Measurements from ENCODE around the gene ALG11.
A peak's percentile ranks its signal among the peaks of the same experiment; 100 is the strongest.

Gene ALG11

DNA sequence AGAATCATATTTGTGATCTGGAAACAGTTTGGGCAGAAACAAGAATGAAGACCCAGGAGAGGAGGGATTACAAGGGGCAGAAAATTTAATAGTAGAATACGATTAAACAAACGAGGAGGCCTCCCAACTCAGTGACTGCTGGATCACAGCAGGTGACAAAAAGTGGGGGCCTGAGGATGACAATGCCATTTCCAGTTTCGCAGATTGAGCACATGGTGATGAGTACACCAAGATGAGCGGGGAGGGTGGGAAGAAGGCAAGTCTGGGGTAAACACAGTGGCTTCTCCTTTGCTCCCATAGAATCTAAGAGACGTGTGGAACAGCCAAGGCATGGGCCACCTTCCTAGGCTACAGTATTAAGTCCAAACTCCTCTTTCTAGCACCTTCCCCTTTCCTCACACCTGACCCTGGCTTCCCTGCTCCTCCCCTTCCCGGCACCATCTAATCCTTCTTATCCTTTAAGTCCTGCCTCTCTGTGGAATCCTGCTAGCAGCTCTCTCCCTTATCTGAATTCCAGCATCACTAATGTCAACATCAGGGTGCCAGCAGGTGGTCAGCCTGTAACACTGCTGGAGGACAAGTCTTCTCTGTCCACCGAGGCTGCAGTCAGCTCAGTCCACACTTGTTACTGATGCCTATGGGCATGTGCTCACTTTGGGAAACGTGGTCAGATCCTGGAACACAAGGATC is 14.4 kb upstream of the ALG11 start:
- DNase-seq (ENCODE audit: low read depth) = no peak

DNA sequence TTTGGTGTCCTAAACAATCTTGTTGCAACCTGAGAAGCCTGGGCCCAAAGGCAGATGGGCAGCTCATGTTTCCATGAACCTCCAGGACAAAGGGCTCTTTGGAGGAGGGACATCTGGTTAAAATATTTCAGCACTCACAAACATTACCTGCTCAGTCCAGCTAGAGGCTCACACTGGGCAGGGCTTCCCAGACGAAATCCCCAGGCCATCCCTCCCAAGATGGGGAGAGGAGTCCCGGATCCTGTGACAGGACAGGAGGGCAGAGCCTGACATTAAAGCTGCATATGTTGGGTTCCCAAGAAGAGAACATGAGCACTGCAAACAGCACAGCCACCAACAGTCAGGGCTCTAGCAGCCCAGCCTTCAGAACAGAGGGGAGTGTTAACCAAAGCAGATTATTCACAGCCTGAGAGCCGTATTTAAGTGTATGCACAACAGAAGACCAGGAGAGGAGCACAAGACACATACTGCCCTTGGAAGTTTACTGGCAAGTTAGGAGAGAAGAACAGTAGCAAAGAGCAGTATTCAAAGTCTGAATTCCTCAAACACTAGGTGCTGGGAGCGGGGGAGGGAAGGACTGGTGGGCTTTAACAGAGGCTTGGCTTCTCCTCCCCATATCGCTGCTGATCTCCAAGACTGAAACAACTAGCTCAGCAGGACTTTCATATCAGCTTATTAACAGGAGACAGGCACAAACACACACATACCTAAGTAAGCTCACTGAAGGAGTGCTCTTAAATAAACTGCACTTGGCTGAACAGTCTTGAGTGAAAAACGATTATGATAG is 13.3 kb upstream of the ALG11 start:
- DNase-seq (ENCODE audit: low read depth) = no peak

DNA sequence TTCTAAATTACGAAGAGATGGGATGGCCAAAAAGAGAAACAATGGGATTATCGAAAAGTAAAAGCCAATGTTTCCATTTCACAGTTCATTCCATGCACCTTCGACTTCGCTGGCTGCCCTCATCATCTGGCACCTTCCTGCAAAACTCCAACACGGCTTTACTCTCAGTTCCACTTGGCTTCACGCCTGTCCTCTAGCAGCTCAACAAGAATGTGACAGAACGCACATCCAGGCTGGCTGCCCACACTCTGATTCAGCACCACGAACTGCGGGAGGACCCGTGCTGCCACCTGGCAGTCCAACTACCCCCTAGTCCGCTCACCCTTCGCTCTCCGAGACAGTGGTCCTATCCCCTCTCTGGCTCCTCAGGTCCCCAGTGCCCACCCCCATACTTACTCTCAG is 12.7 kb upstream of the ALG11 start:
- DNase-seq (ENCODE audit: low read depth) = no peak

DNA sequence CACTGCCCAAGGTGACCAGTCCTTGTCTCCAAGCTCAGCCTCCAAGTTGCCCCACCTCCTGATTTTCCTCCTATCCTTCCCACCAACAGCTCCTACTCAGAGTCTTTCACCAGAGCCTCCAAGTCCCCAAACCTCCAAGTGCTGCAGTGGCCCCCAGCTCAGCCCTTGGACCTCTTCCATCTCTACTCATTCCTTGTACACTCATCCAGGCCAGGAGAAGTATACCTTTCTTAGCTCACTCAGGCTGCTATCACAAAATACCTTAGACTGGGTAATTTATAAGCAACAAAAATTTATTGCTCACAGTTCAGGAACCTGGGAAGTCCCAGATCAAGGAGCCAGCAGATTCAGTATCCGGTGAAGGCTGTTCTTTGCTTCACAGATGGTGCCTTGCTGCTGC is 12.3 kb upstream of the ALG11 start:
- DNase-seq (ENCODE audit: low read depth) = no peak

DNA sequence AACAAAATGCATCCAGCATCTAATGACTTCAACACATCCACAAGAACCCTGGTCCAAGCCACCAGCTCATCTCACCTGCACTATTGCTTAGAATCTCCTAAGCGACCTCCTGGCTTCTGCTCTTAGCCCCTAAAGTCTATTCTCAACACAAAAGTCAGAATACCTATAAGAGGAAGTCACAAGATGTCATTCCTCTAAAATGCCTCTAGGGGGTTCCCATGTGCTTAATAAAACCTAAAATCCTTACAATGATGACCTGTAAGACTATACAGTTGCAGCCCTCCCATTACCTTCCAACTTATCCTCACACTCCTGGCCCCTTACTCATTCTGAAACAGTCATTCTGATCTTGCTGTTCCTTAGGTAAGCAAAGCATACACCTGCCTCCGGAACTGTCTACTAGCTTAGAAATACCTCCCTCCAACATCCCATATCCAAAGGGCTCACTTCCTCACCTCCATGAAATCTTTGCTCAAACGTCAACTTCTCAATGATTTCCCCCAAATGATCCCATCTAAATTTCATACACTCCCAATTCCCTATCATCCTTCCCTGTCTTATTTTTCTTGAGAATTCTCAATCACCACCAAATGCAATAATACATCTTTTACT is 11.0 kb upstream of the ALG11 start:
- peak; percentile 53 for DNase-seq (ENCODE audit: low read depth)

DNA sequence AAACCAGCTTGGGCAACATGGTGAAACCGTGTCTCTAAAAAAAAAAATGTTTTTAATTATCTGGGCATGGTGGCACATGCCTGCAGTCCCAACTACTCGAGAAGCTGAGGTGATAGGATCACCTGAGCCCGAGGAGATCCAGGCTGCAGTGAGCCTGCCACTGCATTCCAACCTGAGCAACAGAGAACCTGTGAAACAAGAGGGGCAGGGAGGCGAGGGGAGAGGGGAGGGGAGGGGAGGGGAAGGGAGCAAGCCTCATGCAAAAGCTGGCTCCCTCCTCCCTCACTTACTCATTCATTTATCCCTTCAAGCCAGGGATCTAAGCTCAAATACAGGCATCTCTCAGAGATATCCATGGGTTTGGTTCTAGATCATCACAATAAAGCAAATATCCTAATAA is 9.8 kb upstream of the ALG11 start:
- DNase-seq (ENCODE audit: low read depth) = no peak

DNA sequence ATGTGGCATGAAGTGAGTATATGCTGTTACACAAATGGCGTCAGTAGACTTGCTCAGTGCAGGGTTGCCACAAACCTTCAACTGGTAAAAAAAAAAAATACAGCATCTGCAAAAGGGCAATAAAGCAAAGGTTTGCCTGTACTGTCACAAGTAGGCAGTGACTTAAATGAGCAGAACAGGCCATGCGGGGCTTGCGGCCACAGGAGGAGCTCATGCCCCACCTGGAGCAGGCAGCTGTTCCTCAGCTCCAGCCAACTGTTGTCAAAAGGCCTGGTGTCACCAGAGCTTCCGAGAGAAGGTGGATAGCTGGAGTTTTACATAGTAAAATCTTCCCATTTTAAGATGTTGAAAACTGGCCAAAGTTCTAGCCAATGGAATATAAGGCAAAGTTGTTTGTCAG is 8.7 kb upstream of the ALG11 start:
- DNase-seq (ENCODE audit: low read depth) = no peak

DNA sequence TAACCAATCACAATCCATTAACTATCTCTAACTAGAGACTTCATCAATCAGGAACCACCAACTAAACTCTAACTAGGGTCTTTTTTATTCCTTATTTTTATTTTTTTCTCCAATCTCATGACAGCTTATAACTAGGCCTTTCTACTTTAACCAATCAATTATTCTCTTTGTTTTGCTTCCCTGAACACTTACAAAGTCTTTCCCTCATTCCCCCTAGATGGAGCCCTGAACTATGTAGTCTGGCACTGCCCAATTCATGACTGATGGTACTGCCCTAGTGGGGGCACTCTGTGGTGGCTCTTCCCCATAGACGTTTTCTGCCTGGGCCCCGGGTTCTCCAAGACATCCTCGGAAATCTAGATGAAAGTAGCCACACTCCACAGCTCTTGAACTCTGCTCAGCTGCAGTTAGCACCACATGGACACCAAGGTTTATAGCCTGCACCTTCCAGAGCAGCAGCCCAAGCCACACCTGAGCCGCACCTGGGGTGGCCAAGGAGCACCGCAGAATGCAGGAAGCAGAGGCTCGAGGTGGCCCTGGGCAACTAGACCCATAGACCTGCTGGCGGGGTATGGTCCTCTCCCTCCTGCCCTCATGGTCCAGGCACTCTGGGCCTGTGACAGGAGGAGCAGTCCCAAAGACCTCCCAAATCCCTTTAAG is 7.6 kb upstream of the ALG11 start:
- no peak for DNase-seq (ENCODE audit: low read depth)

DNA sequence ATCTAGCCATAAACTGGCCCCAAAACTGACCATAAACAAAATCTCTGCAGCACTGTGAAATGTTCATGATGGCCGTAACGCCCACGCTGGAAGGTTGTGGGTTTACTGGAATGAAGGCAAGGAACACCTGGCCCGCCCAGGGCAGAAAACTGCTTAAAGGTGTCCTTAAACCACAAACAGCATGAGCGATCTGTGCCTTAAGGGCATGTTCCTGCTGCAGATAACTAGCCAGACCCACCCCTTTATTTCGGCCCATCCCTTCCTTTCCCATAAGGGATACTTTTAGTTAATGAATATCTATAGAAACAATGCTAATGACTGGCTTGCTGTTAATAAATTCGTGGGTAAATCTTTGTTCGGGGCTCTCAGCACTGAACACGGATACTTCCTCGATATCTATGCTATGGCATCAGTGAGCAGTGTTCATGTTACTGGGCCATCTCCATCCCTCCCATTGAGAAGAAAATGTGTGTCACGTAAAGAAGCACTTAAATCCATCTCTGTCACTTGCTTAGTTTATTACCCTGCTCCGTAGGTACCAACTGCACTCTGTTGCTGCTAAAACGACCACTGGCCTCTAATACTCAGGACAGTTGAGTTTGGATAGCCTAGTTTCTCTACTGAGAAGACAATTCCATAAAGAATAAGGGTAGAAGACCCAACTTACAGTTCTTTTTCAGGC is 6.2 kb upstream of the ALG11 start:
- DNase-seq (ENCODE audit: low read depth) = no peak

DNA sequence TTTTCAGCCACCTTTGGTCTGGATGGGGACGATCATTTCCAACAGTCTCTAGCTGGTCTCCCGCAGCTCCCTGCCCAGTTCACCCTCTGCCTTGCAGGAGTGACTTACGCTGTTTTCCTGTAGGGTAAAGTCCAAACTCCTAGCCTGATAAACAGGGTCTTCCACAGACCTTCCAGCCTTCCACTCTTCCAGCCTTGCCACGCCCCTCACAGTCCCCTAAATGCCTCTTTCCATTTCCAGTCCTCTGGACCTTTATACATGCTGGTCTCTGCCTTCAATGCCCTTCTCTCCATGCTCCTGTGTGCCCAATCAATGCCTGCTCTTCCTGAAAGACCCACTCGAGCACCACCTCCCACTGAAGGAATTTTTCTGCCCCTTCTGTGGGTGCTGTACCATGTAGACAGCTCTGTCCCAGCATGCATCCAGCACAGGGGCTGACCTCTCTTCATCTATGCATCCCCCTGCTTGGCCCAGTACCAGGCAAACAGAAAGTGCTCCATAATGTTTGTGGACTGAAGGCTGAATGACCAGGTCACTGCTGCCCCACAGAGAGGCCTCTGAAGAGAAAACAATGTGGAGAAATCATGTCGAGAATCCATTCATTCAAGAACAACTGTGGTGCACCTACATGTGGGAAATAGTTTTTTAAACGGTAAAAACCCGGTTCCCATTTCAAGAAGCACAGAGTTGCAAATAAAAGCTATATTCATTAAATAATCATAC is 5.5 kb upstream of the ALG11 start:
- DNase-seq (ENCODE audit: low read depth) = no peak

DNA sequence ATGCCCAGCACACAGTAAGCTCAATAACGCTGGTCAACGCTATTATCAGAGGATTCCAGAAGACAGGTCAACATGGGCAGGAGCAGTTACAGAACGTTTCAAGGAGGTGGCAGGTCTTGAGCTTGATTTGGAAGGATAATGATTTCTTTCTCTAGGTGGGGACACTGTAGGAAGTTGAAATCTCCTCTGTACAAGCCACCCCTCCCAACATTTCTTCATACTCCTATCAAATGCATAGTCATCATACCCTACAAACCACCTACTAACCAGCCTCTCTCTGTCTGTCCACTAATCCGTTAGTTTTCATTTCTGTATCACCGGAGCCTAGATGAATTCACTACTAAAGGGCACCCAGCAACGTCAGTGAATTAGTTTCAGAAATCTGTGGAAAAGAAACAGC is 2.3 kb upstream of the ALG11 start:
- no peak for DNase-seq (ENCODE audit: low read depth)

DNA sequence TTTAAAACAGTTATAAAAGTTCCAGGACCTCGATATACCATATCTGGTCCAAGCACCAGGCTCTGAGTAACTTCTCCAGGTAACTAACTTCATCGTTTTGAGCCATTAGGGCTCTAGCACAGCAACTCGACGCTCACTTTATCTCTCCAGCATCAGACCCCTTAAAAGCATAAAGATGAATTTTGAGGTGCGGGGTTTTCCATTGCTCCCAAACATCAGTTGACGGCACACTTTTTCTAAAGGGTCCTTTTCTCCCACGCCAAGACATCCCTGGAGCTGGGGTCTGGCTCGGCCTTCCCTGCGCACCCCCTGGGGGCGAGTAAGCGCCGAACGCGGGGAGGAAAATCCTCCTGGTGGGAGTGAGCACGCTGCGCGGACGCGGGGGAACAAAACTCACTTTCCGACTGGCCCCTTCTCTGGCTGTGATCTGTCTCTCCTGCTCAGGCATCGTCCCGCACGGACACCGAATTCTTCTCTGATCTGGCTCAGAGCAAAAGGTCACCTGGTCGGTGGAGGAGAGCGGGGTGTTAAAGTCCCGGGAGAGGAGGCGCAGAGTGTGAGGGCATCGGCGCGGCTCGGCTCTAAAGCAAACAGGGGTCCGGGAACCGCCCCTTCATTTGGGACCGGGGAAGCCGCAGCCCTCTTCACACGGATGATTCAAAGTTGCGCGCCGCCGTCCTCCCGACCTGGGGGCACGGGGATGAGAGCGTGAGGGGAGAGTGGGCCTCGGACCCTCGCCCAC is 1.1 kb upstream of the ALG11 start, which contains the start of gene ATP7B:
ATP7B (minus strand) TSS at position 561 of the 742 bp plus-strand sequence; CDS start at position 448, 113 bp downstream.
- DNase-seq (ENCODE audit: low read depth) = peak; percentile 19

DNA sequence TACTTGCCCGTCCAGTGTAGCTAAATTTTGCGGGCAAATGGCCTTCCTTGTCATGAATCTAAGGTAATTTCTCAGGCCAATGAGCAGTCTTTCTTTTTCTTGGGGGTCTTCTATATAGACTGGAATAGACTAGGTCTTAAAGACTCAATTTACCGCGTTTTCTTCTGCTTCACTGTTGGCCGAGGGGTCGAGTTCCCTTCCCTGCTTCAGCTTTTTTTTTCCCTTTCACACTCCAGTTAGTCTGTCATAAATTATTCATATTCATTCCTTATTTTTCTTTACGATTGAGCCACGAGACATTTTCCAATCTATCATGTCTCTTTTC is 276 bp downstream of the ALG11 start:
- no peak for DNase-seq (ENCODE audit: low read depth)

DNA sequence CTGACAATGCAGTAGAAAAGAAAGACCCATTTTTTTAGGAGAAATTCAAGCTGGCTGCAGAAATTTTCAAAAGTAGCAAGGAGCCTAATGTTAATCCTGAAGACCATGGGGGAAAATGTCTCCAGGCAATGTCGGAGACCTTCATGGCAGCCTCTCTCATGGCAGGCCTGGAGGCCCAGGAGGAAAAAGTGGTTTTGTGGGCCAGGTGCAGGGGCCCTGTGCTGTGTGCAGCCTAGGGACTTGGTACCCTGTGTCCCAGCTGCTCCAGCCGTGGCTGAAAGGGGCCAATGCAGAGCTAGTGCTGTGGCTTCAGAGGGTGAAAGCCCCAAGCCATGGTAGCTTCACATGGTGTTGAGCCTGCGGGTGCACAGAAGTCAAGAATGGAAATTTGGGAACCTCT is 4.1 kb downstream of the ALG11 start:
- DNase-seq (ENCODE audit: low read depth) = no peak

DNA sequence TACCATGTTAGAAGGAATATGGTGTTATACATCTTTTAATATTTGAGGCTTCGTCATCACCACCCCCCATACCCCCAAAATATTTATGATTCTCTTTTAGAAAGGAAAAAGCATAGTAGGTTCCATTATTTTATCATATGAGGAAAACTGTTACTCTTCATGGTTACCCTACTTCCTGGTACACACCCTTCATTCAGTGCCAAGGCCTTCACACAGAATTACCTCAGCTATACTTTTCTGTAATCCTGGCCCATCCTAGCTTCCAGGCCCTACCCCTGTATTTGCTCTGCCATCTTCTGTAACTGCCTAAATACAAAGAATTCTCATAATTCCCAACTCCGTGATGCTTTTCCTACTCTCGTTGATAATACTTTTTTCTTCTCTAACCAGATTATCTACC is 8.0 kb downstream of the ALG11 start:
- no peak for DNase-seq (ENCODE audit: low read depth)

DNA sequence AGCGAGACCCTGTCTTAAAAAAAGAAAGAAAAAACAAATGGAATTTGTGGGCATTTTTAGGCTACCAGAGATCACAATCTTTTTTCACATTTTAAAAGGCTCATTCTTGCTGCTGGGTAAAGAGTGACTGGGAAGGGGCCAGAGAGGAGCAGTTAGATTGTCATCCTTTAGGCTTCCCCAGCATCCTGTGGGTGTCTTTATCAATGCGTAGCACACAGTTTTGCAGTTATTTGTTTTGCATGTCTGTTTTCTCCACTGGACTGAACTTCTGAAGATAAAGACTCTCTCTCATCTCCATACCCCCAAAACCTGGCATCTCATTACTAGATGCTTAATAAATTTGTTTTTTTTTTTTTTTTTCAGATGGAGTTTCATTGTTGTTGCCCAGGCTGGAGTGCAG is 10.2 kb downstream of the ALG11 start:
- DNase-seq (ENCODE audit: low read depth) = no peak

DNA sequence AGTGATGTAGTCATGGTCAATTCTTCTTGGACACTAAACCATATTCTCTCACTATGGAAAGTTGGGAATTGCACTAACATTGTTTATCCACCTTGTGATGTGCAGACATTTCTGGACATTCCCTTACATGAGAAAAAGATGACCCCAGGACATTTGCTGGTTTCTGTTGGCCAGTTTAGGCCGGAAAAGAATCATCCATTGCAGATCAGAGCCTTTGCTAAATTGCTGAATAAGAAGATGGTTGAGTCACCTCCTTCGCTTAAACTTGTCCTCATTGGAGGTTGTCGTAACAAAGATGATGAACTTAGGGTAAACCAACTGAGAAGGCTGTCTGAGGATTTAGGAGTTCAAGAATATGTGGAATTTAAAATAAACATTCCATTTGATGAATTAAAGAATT is 12.3 kb downstream of the ALG11 start, which contains the start of gene UTP14C:
UTP14C (plus strand) TSS at position 211 of the 400 bp plus-strand sequence. CDS start 4,114 bp downstream, outside the sequence.
- DNase-seq (ENCODE audit: low read depth) = peak; percentile 6

DNA sequence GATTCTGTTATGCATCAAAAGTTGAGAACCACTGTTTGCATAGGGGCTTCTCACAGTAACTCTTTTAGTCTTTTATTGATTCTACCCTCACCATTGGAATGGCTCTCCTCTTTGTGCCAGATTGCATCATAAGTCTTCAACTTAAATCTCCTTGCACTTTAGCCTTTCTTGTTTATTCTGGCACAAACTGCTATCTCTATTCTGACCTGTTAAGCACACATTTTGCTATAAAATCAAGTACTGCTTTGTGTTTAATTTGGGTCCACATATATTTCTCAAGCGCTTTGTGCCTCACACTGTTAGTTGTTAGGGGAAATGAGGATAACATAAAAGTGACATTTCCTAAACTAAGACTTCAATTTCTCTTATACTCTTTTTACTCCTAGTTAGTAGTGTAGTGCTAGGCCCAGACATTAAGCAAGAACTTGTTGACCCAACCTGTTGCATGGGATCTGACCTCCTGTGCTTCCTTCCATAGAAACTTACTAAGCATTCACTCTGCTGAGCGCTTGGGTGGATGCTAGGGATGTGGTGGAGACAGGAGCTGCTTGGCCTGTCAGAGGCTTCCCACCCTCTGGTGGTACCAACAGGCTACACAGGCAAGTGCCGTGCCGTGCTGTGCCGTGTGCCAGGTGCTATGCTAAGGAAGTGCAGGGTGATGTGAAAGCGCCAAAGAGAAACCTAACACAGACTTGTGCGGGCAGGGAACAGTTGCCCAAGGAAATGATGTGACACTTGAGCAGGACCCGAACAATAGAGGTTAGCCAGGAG is 13.5 kb downstream of the ALG11 start:
- no peak for DNase-seq (ENCODE audit: low read depth)

DNA sequence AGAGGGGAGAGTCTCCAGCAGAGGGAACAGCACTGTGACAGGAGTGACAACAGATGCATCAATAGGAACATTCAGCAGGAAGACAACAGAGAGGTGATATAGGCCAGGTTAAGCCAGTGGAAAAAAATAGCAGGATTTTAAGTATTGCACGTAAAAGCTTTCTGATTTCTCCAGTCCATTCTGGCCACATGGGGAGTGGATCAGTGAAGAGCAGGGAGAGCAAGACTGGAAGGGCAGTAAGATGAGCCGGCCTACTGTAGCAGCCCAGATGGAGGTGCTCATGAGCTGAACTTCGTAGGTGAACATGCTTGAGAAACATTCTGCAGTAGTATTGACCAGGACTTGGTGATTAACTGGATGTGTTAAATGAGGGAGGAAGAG is 14.0 kb downstream of the ALG11 start:
- DNase-seq (ENCODE audit: low read depth) = no peak

DNA sequence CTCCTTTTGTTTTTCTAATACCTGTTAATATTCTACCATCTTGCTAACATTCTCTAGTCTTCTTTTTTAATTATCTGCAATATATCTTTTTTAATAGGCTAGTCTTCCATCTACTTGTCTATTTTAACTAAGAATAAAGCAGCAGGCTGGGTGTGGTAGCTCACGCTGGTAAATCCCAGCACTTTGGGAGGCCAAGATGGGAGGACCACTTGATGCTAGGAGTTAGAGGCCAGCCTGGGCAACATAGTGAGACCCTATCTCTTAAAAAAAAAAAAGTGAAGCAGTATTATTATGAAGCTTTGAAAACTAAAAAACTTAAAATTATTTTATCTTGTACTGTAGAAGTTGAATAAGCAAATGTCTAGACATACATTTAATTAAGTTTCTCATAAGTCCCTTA is 15.6 kb downstream of the ALG11 start:
- DNase-seq (ENCODE audit: low read depth) = no peak

Data from EH (cell line).